ENCODE results near the gene SPON1. TPM values are rescaled to one million over a fixed set of nuclear protein-coding genes. Genes with fewer than 3 reads are reported as not detected.

The SPON1 gene
- total and polyA plus RNA-seq, 2 of the 8 experiments (the other 6 are each of a cell fraction or from before 2014, with no cell fraction given): 1.5 to 5.4 TPM

- H3K27me3 ChIP-seq (replicated peaks in 1 of 4; ENCODE audit: control insufficient read depth in 3 of 4, extremely low read depth in 1 of 4, insufficient read depth in 3 of 4, low read length in 3 of 4): peaks cover 0 to 2% (median 0%) of the 10 kb centered on the region in 4 experiments; a peak in 1 of 7 replicates
- no peak overlapping the region for H2BK12ac ChIP-seq (ENCODE audit: low read depth, low read length)
- no peak overlapping the region for H4K5ac ChIP-seq (ENCODE audit: insufficient read length, low read depth, low read length)
- no peak overlapping the region for H3K4me3 ChIP-seq (ENCODE audit: extremely low read depth in 1 of 4, insufficient read depth in 2 of 4, low read depth in 3 of 4, low read length in 4 of 4)
- H2BK15ac ChIP-seq (ENCODE audit: low read length): no peak overlapping the region
- no peaks in the 10 kb centered on the region for H3K23me2 ChIP-seq (ENCODE audit: low read depth, low read length)
- H4K20me1 ChIP-seq (replicated peaks in 1 of 2; ENCODE audit: control insufficient read depth in 1 of 2, insufficient read depth in 2 of 2, low read length in 2 of 2): peaks cover 0 to 2% of the 10 kb centered on the region in 2 experiments
- no peaks in the 10 kb centered on the region; a peak in 1 of 7 replicates for H3K4me1 ChIP-seq (replicated peaks in 1 of 4; ENCODE audit: control insufficient read depth in 3 of 4, insufficient read depth in 4 of 4, low read length in 3 of 4)
- no peak for FAIRE-seq
- H3K79me1 ChIP-seq (ENCODE audit: low read depth, low read length): no peaks in the 10 kb centered on the region
- H4K8ac ChIP-seq (ENCODE audit: extremely low read depth, insufficient read depth, low read length): no peak overlapping the region
- 87% methylated on average over 8 of the region's 8 CpGs; no CpG with 5 or more reads in 1 of the 2 experiments for WGBS, 2 experiments (ENCODE audit: extremely low coverage in 1 of 2, insufficient coverage in 1 of 2, insufficient read length in 1 of 2, insufficient replicate concordance in 2 of 2, low coverage in 1 of 2, low lambda C conversion rate in 2 of 2, missing lambda C conversion rate in 1 of 2)
- H3K27ac ChIP-seq (ENCODE audit: low read depth, low read length): no peak overlapping the region
- no peak overlapping the region for H3K23ac ChIP-seq (ENCODE audit: insufficient read length)
- H2AFZ ChIP-seq (ENCODE audit: low read length): no peak overlapping the region
- peaks cover 0 to 17% (median 5%) of the 10 kb centered on the region in 4 experiments; a peak in 5 of 8 replicates for H3K36me3 ChIP-seq (ENCODE audit: control insufficient read depth in 2 of 4, insufficient read depth in 4 of 4, low read length in 3 of 4)
- H3K4me2 ChIP-seq (ENCODE audit: insufficient read depth in 1 of 2, low read depth in 2 of 2, low read length in 2 of 2): no peak overlapping the region
- no peak overlapping the region for H3K56ac ChIP-seq (replicated peaks; ENCODE audit: insufficient read length, low read depth, low read length)
- H2AK5ac ChIP-seq (ENCODE audit: low read depth, low read length): no peak overlapping the region
- no peak overlapping the region for H3K4ac ChIP-seq (replicated peaks; ENCODE audit: insufficient read length, low read depth, low read length)
- no peak overlapping the region for H3K14ac ChIP-seq (ENCODE audit: insufficient read length)
- peak in 1 of 2 experiments; percentile 46 for DNase-seq (ENCODE audit: low read depth in 1 of 2, low spot score in 2 of 2)
- no peak overlapping the region for H3K18ac ChIP-seq (ENCODE audit: extremely low read depth, low read length)
- no peak overlapping the region for H4K91ac ChIP-seq (replicated peaks; ENCODE audit: insufficient read length, low read length)
- no peak overlapping the region for H2BK5ac ChIP-seq (ENCODE audit: low read depth, low read length)
- ChIA-PET CTCF (ENCODE audit: partially characterized antibody) (interaction anchor here (0.6 to 1.6 kb wide), 6 partner anchors 13 to 306 kb away, joined by 3 to 10 read pairs (median 4); no protein-coding TSS in a partner anchor), POLR2A (ENCODE audit: partially characterized antibody) (interaction anchor here (0.6 to 4.1 kb wide), 8 partner anchors 9 to 199 kb away, joined by 3 to 22 read pairs (median 5); no protein-coding TSS in a partner anchor)
- H3K9ac ChIP-seq (replicated peaks in 1 of 4; ENCODE audit: extremely low read depth in 1 of 4, low read depth in 3 of 4, low read length in 3 of 4): no peak overlapping the region
- no peaks in the 10 kb centered on the region for H3K79me2 ChIP-seq (ENCODE audit: control insufficient read depth in 1 of 2, insufficient read depth in 2 of 2, low read length in 2 of 2)
- no peak overlapping the region for H2BK120ac ChIP-seq (replicated peaks; ENCODE audit: low read depth, low read length)
- H2BK20ac ChIP-seq (ENCODE audit: low read length): no peak overlapping the region
- H3K9me3 ChIP-seq (ENCODE audit: insufficient read depth in 2 of 2, low read depth in 1 of 2, low read length in 1 of 2): peaks cover 15 to 26% of the 10 kb centered on the region in 2 experiments
- TF ChIP-seq POLR2AphosphoS5 (IDR thresholded peaks at IDR 0.05; ENCODE audit: low read depth, low read length): peak; percentile 58
- no peak for TF ChIP-seq NRF1 (IDR thresholded peaks at IDR 0.05; ENCODE audit: low read depth, low read length)
- TF ChIP-seq SRF (IDR thresholded peaks at IDR 0.05; ENCODE audit: low read depth, low read length): no peak
- TF ChIP-seq SIX5 (IDR thresholded peaks at IDR 0.05; ENCODE audit: low read depth, low read length): no peak
- no peak for TF ChIP-seq EGR1 (IDR thresholded peaks at IDR 0.05; ENCODE audit: borderline replicate concordance, low read depth, low read length)
- no peak for TF ChIP-seq RXRA (IDR thresholded peaks at IDR 0.05; ENCODE audit: insufficient read depth, low read depth, low read length)
- TF ChIP-seq TCF12 (IDR thresholded peaks at IDR 0.05; ENCODE audit: low read depth, low read length): no peak
- no peak for TF ChIP-seq EZH2 (IDR thresholded peaks at IDR 0.05; ENCODE audit: low read depth, low read length, severe bottlenecking)
- TF ChIP-seq E2F6 (IDR thresholded peaks at IDR 0.05): peak; percentile 72
- TF ChIP-seq BACH1 (IDR thresholded peaks at IDR 0.05; ENCODE audit: low read length): no peak
- no peak for TF ChIP-seq TEAD4 (IDR thresholded peaks at IDR 0.05; ENCODE audit: low read depth, low read length)
- TF ChIP-seq ASH2L (IDR thresholded peaks at IDR 0.05; ENCODE audit: low read length): no peak
- no peak for TF ChIP-seq YY1 (IDR thresholded peaks at IDR 0.05; ENCODE audit: low read depth, low read length)
Observed at GRCh38 chr11:14262271-14262846, 299.8 kb downstream of the SPON1 start.
